ENCODE results near the gene APOL6.

GRCh38 chr22:35649636-35650250, 1.5 kb downstream of the APOL6 start:
- TF ChIP-seq CTCF (IDR thresholded peaks at IDR 0.05) (no peak), POLR2A (IDR thresholded peaks at IDR 0.05) (no peak)

All from uterus (tissue), 2 donors.